ENCODE data around the gene PRL. TPM values are rescaled to one million over a fixed set of nuclear protein-coding genes. Genes with fewer than 3 reads are reported as not detected.

The PRL gene
- polyA plus RNA-seq, 6 donors from 2014 or later, result not detected

DNA sequence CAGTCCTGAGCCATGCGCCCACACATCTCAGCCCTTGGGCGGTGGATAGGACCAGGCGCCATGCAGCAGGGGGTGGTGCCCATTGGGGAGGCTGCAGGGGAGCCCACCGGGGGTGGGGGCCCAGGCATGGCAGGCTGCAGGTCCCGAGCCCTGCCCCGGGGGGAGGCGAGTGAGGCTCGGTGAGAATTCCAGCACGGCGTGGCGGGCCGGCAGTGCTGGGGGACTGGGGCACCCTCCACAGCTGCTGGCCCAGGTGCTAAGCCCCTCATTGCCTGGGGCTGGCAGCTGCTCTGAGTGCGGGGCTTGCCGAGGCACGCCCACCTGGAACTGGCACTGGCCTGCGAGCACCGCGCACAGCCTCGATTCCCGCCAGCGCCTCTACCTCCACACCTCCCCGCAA, 21.6 kb upstream of the PRL start:
- Mint-ChIP-seq H3K9me3 (peaks cover 0 to 15% (median 9%) of the 10 kb centered on the region in 7 donors), H3K27me3 (no peaks in the 10 kb centered on the region), H3K4me1 (peaks cover 0 to 10% (median 3%) of the 10 kb centered on the region in 3 donors), H3K4me3 (no peak overlapping the region), H3K27ac (no peak overlapping the region), H3K36me3 (no peaks in the 10 kb centered on the region)
- no peak for ATAC-seq (ENCODE audit: low read depth in 2 of 2)
- no peak for DNase-seq

DNA sequence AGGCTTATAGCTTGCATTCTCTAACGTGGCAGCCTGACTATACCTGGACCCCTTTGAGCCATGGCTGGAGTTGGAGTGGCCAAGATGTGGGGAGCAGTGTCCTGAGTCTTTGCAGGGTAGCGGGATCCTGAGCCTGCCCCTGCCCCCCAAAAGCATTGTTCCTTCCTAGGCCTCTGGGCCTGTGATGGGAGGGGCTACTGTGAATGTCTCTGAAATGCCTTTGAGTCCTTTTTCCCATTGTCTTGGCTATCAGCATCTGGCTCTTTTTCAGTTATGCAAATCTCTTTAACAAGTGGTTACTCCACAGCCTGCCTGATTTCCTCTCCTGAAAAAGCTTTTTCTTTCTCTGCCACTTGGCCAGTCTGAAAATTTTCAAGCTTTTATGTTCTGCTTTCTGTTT, 17.0 kb upstream of the PRL start:
- peaks cover 0 to 10% (median 3%) of the 10 kb centered on the region in 3 donors for H3K4me1 Mint-ChIP-seq
- peaks cover 11 to 40% (median 31%) of the 10 kb centered on the region in 7 donors for H3K9me3 Mint-ChIP-seq
- H3K27me3 Mint-ChIP-seq, result no peaks in the 10 kb centered on the region
- peaks cover 11 to 20% of the 10 kb centered on the region in 2 donors for H3K36me3 Mint-ChIP-seq
- ATAC-seq (ENCODE audit: low read depth in 2 of 2), result no peak
- H3K4me3 Mint-ChIP-seq, result peak overlapping the region in 3 of 8 donors; percentile 0 to 16 (median 5)
- peak overlapping the region in 1 of 6 donors; percentile 49 for H3K27ac Mint-ChIP-seq
- DNase-seq, result no peak

DNA sequence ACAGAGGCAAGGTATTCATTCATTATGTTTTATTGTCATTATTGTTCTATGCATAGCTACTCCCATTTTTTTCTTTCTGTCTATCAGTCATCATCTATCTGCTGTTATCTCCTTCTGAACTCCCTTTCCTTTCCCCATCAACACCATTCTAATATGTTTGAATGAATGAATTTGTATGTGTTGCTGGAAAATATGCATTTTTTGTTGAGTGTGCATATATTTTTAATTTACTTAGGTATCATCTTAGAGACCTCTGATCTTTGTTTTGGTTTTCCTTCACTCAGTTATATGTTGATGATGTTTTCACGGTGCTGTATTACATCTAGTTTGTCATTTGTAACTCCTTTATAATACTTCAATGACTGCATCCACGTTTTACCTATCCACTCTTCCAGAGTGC, 12.1 kb upstream of the PRL start:
- Mint-ChIP-seq H3K9me3 (peaks cover 6 to 31% (median 23%) of the 10 kb centered on the region in 7 donors), H3K4me3 (no peak overlapping the region), H3K4me1 (peaks cover 0 to 4% (median 1%) of the 10 kb centered on the region in 3 donors), H3K36me3 (peaks cover 11 to 20% of the 10 kb centered on the region in 2 donors), H3K27ac (no peak overlapping the region), H3K27me3 (no peaks in the 10 kb centered on the region)
- no peak for DNase-seq
- no peak for ATAC-seq (ENCODE audit: low read depth in 2 of 2)

DNA sequence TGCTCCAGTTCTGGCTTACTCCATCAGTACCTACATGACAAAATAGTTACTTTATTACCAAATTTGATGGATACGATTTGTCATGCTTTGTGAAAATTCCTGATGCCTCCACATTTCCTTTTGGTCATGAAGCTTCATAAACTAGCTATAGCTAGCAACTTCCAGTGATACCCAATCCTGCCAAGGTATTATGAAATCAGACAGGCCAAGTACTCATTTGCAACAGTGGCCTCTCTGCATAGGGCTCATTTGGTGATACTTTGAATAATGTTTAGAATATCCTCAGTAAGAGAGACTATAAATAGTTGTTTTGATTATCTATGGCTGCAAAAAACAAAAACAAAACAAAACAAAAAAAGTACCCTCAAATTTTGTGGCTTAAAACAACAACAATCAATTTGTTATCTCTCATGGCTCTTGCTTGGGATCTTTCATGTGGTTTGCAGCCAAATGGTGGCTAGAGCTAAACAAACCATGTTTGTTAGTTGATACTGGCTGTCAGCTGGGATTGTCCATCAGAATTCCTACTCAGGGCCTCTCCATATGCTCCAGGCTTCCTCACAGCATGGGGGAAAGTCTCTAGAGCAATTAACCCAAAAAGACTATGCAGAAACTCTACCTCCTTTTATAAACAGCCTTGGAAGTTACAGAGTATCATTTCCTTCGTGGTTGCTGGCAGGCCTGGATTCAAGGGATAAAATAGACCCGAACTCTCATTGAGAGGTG, 10.1 kb upstream of the PRL start:
- Mint-ChIP-seq H3K36me3 (peaks cover 10 to 18% of the 10 kb centered on the region in 2 donors), H3K27ac (no peak overlapping the region), H3K9me3 (peaks cover 6 to 17% (median 16%) of the 10 kb centered on the region in 7 donors), H3K4me1 (peaks cover 8 to 10% (median 9%) of the 10 kb centered on the region in 3 donors), H3K4me3 (no peak overlapping the region), H3K27me3 (no peaks in the 10 kb centered on the region)
- no peak for ATAC-seq (ENCODE audit: low read depth in 2 of 2)
- no peak for DNase-seq

DNA sequence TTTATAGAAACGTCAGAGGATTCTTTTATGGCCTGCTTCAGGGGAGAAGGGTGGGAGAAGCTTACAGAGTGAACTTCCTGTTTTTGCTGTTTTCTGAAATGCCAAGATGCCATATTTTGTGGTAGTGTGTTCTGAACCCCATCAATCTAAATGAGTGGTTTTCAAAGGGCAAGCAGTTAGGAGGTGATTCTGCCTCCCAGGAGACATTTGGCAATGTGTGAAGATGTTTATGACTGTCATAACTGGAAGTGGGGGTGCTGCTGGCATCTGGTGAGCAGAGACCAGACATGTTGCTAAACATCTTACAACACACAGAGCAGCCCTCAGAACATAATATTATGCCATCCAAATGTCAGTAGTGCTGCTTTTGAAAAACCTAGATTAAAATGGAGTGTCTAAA, 6.0 kb upstream of the PRL start:
- DNase-seq, result no peak
- no peak overlapping the region for H3K4me3 Mint-ChIP-seq
- H3K27ac Mint-ChIP-seq, result peak overlapping the region in 1 of 6 donors; percentile 5
- H3K27me3 Mint-ChIP-seq, result no peaks in the 10 kb centered on the region
- H3K36me3 Mint-ChIP-seq, result no peaks in the 10 kb centered on the region
- H3K9me3 Mint-ChIP-seq, result no peaks in the 10 kb centered on the region
- ATAC-seq (ENCODE audit: low read depth in 2 of 2), result peak; percentile 34 to 50
- peaks cover 8 to 10% (median 9%) of the 10 kb centered on the region in 3 donors for H3K4me1 Mint-ChIP-seq

DNA sequence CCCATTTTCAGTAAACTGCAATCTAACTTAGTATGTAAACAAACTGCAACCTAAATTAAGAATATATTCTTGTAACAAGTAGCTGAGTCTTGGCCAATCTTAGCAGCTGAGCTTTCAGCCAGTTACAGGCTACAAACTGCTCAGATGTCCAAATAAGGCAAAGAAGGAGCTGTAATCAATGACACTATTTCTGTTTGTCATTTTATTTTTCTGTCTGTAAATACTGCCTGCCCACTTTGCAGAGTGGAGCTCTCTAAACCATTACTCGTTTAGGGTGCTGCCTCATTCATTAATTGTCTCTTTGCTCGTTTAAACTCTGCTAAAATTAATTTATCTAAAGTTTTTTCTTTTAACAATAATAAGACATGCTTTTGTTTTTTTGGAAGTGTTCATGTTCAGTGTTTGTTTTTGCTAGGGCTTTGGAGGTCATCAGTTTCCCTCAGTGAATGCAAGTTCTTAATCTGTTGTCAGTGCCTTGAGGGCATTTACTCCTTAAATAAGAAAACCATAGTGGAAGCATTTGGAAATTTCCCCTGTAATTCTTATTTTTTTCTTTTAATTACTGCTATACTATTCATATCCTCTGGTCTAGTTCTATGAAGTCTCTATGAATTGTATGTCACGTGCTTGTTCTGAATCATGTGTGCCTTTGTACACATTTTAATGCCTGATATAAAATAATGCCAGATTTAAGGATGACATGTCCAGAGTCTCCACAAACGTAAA, 3.6 kb upstream of the PRL start:
- DNase-seq (no peak), ATAC-seq (ENCODE audit: low read depth in 2 of 2) (no peak)
- Mint-ChIP-seq H3K4me1 (peaks cover 8 to 10% (median 9%) of the 10 kb centered on the region in 3 donors), H3K27ac (no peak overlapping the region), H3K27me3 (no peaks in the 10 kb centered on the region), H3K4me3 (no peak overlapping the region), H3K36me3 (no peaks in the 10 kb centered on the region), H3K9me3 (no peaks in the 10 kb centered on the region)

DNA sequence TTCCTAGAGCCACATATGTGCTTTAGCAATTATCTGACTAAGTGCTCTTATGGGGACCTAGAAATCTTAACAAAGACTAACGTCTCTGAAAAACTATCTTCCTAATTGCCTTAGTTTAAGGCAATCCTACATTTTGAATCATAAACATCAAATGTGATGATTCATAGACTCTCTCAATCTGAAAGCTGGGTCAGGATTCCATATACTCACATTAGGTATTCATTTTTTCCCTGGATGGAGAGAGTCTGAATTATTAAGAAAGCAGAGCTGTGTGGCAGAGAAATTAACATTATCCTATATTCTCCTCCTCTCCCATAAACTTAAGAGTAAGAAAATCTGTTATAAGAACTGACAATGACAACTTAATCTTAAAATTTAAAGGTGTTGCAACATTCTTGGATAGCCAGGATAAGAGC, 1.6 kb upstream of the PRL start:
- Mint-ChIP-seq H3K4me1 (peaks cover 4 to 10% (median 5%) of the 10 kb centered on the region in 3 donors), H3K36me3 (no peaks in the 10 kb centered on the region), H3K27ac (no peak overlapping the region), H3K9me3 (no peaks in the 10 kb centered on the region), H3K27me3 (no peaks in the 10 kb centered on the region), H3K4me3 (no peak overlapping the region)
- DNase-seq (no peak), ATAC-seq (ENCODE audit: low read depth in 2 of 2) (no peak)

DNA sequence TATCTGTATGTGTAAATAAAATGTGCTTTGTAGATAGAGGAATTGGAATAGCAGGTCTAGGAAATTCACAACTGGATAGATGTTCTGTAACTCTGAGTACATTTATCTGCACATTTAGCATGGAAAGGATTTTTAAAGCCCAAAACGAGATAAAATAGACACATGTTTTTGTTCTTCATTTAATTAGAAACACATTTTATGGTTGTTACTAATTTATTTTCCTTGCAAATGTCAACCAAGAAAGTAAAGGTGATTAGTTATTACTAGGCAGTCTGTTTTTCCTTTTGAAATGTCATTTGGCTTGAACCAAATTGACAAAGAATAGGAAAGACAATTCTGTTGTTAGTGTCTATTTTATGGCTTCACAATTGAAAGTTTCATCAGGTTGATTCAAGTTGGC, 769 bp downstream of the PRL start:
- peaks cover 0 to 1% (median 0%) of the 10 kb centered on the region in 7 donors for H3K9me3 Mint-ChIP-seq

DNA sequence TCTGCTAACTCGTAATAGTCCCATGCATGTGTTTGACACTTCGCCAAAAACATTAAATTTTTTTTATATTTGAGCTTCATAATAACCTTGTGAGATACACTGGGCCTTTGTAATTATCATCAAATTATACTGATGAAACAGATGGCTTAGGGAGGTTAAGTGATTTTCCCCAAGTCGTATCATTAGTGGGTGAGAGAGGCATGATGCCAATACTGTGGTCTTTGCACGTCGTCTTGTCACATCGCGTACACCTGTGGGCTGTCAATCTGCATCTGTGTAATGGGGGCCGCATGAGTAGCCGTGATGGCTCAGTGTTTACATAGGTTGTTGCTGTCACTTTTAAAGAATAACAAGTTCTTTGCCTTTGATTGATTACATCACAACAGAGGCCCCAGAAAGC, 1.7 kb downstream of the PRL start:
- Mint-ChIP-seq H3K4me1 (no peaks in the 10 kb centered on the region), H3K4me3 (no peak overlapping the region), H3K36me3 (no peaks in the 10 kb centered on the region), H3K27ac (peak overlapping the region in 1 of 6 donors; percentile 27), H3K9me3 (peaks cover 0 to 1% (median 0%) of the 10 kb centered on the region in 7 donors), H3K27me3 (no peaks in the 10 kb centered on the region)
- DNase-seq (no peak), ATAC-seq (ENCODE audit: low read depth in 2 of 2) (no peak)

More for the DNA sequence above, 769 bp downstream of the PRL start:
- no peaks in the 10 kb centered on the region for H3K27me3 Mint-ChIP-seq
- no peak for ATAC-seq (ENCODE audit: low read depth in 2 of 2)
- no peaks in the 10 kb centered on the region for H3K4me1 Mint-ChIP-seq
- DNase-seq, result no peak
- H3K36me3 Mint-ChIP-seq, result no peaks in the 10 kb centered on the region
- no peak overlapping the region for H3K4me3 Mint-ChIP-seq
- no peak overlapping the region for H3K27ac Mint-ChIP-seq

DNA sequence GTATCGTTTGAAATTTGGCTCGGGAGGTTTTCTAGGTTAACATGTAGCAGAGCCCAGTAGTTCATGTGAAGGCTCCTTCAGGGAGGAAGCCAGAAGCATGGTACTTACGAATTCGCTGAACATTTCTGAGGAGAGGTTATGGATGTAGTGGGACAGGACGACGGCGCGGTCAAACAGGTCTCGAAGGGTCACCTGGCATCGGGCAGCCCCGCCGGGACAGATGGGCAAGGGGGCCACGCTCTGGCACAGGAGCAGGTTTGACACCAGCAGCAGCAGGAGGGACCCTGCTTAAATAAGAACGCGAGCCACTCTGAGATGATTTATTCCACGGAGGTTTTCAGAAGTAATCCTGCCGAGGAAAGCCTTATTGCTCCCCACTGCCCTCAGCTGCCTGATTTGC, 2.5 kb downstream of the PRL start:
- ATAC-seq (ENCODE audit: low read depth in 2 of 2), result no peak
- Mint-ChIP-seq H3K4me1 (no peaks in the 10 kb centered on the region), H3K27ac (no peak overlapping the region), H3K9me3 (peaks cover 0 to 2% (median 0%) of the 10 kb centered on the region in 7 donors), H3K36me3 (no peaks in the 10 kb centered on the region), H3K27me3 (no peaks in the 10 kb centered on the region), H3K4me3 (no peak overlapping the region)
- no peak for DNase-seq

DNA sequence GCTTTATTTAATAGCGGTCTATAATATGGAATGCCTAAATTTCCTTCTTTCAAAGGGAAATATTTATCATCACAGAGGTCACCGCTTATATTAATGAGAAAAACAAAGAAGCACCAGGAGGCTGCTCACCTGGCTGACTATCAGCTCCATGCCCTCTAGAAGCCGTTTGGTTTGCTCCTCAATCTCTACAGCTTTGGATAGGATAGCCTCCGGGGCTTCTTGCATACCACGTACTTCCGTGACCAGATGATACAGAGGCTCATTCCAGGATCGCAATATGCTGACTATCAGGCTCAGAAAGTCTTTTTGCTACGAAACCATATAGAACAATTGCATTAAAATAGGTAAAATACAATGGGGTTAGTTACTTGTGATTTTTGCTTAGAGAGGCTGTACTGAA, 6.8 kb downstream of the PRL start:
- Mint-ChIP-seq H3K4me3 (no peak overlapping the region), H3K27ac (no peak overlapping the region), H3K9me3 (peaks cover 0 to 2% (median 0%) of the 10 kb centered on the region in 7 donors), H3K4me1 (no peaks in the 10 kb centered on the region), H3K27me3 (peaks cover 0 to under 1% (median 0%) of the 10 kb centered on the region in 3 donors), H3K36me3 (no peaks in the 10 kb centered on the region)
- DNase-seq, result no peak
- ATAC-seq (ENCODE audit: low read depth in 2 of 2), result no peak

DNA sequence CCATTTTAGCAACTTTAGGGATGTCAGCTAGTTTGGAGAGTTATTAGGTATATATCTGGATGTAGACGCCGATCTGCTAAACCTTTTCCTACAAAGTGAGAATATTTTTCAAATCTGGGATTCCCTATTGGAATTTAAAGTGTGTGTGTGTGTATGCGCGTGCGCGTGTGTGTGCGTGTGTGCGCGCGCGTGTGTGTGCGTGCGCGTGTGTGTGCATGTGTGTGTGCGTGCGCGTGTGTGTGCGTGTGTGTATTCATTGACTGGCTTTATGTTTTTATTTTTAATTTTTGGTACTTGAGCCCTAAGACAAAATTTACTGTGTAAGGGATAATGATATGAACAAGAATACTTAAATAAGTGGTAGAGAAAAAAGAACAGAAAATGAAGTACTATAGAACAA, 8.1 kb downstream of the PRL start:
- peaks cover 0 to 5% (median 0%) of the 10 kb centered on the region in 3 donors for H3K27me3 Mint-ChIP-seq
- no peak overlapping the region for H3K4me3 Mint-ChIP-seq
- no peak for ATAC-seq (ENCODE audit: low read depth in 2 of 2)
- DNase-seq, result no peak
- H3K27ac Mint-ChIP-seq, result no peak overlapping the region
- H3K9me3 Mint-ChIP-seq, result peaks cover 0 to 2% (median 0%) of the 10 kb centered on the region in 7 donors
- H3K4me1 Mint-ChIP-seq, result no peaks in the 10 kb centered on the region
- no peaks in the 10 kb centered on the region for H3K36me3 Mint-ChIP-seq

DNA sequence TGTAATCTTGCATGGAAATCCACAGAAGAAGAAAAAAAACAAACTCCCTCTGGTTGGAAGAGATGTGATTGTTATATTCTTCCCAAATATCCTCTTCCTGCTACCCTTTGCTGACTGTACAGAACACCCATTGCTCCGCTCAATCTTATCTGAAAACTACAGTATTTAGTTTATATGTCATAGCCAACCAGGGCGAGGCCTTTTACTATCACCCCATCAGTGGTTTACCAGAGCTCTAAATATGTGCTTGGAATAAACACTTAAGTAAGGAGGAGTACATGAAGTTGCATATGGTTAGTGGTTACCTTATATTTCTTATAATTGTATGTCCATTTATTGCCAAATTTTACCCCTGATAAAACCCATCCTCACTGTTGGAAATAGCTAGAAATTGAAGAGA, 12.2 kb downstream of the PRL start:
- Mint-ChIP-seq H3K36me3 (no peaks in the 10 kb centered on the region), H3K4me1 (no peaks in the 10 kb centered on the region), H3K27ac (no peak overlapping the region), H3K4me3 (no peak overlapping the region), H3K9me3 (no peaks in the 10 kb centered on the region), H3K27me3 (peaks cover 0 to 5% (median 0%) of the 10 kb centered on the region in 3 donors)
- DNase-seq, result no peak
- no peak for ATAC-seq (ENCODE audit: low read depth in 2 of 2)
